Endometrial microvascular endothelial cells (primary cell): ENCODE measurements around the gene CACNA1C. TPM values are rescaled to one million over a fixed set of nuclear protein-coding genes. Genes with fewer than 3 reads are reported as not detected.

Experiments
- in situ Hi-C: cut with HindIII; loops from 2 replicates; pipeline ENCODE4 v1.10.0; 2017; ENCODE audit warnings: low sequenced_read_pairs, low pct_unique_long_range_greater_than_20kb; ENCODE audit errors: inconsistent ontology term
- total RNA-seq: library from RNA; depleted of rRNA; stranded (reverse); fragments of >200 nt; gene quantifications from one replicate; pipeline ENCODE4 v1.2.3, GENCODE V29; 2015; ENCODE audit errors: inconsistent ontology term

CACNA1C gene
- total RNA-seq, 1 donor from 2014 or later, result not detected

- in situ Hi-C loops, result no loop called here
Observed at GRCh38 chr12:2335109-2335508, 282.3 kb downstream of the CACNA1C start.

- in situ Hi-C loops, result no loop called here
Observed at GRCh38 chr12:2335513-2335912, 282.7 kb downstream of the CACNA1C start.

- in situ Hi-C loops, result no loop called here
Observed at GRCh38 chr12:2335916-2336315, 283.1 kb downstream of the CACNA1C start.

GRCh38 chr12:2336409-2336829 is 283.6 kb downstream of the CACNA1C start:
- in situ Hi-C loops, result no loop called here

GRCh38 chr12:2337031-2338010 is 284.5 kb downstream of the CACNA1C start:
- in situ Hi-C loops, result no loop called here

- in situ Hi-C loops, result no loop called here
Observed at GRCh38 chr12:2338381-2338780, 285.6 kb downstream of the CACNA1C start.

- in situ Hi-C loops, result no loop called here
Observed at GRCh38 chr12:2338991-2339431, 286.2 kb downstream of the CACNA1C start.

GRCh38 chr12:2341051-2341751 is 288.4 kb downstream of the CACNA1C start:
- in situ Hi-C loops, result no loop called here

GRCh38 chr12:2341871-2342270 is 289.1 kb downstream of the CACNA1C start:
- in situ Hi-C loops, result no loop called here

GRCh38 chr12:2343681-2344080 is 290.9 kb downstream of the CACNA1C start:
- in situ Hi-C loops, result no loop called here

GRCh38 chr12:2344476-2344875 is 291.7 kb downstream of the CACNA1C start:
- in situ Hi-C loops, result no loop called here

GRCh38 chr12:2344885-2345284 is 292.1 kb downstream of the CACNA1C start:
- in situ Hi-C loops, result no loop called here

- in situ Hi-C loops, result no loop called here
Observed at GRCh38 chr12:2345902-2346301, 293.1 kb downstream of the CACNA1C start.

- in situ Hi-C loops, result no loop called here
Observed at GRCh38 chr12:2346416-2346815, 293.6 kb downstream of the CACNA1C start.

GRCh38 chr12:2347137-2347843 is 294.5 kb downstream of the CACNA1C start:
- in situ Hi-C loops, result no loop called here

- in situ Hi-C loops, result no loop called here
Observed at GRCh38 chr12:2347844-2348481, 295.2 kb downstream of the CACNA1C start.

GRCh38 chr12:2348482-2348852 is 295.7 kb downstream of the CACNA1C start:
- in situ Hi-C loops, result no loop called here

GRCh38 chr12:2351161-2351560 is 298.4 kb downstream of the CACNA1C start:
- in situ Hi-C loops, result no loop called here

- in situ Hi-C loops, result no loop called here
Observed at GRCh38 chr12:2352203-2352602, 299.4 kb downstream of the CACNA1C start.
